GM19455 (cell line): ENCODE data around the gene TAF1.
"Not testable (repeated sequence)": the region's sequence is repeated elsewhere in the genome, so short reads cannot be mapped to it uniquely, and the experiment has no call there.

ENCODE experiments used
- ATAC-seq: cut with Tn5 transposase; IDR thresholded peaks from one replicate; pipeline ENCODE4 v1.9.1; 2021; ENCODE audit not compliant: unreplicated experiment

TAF1 gene, protein sequence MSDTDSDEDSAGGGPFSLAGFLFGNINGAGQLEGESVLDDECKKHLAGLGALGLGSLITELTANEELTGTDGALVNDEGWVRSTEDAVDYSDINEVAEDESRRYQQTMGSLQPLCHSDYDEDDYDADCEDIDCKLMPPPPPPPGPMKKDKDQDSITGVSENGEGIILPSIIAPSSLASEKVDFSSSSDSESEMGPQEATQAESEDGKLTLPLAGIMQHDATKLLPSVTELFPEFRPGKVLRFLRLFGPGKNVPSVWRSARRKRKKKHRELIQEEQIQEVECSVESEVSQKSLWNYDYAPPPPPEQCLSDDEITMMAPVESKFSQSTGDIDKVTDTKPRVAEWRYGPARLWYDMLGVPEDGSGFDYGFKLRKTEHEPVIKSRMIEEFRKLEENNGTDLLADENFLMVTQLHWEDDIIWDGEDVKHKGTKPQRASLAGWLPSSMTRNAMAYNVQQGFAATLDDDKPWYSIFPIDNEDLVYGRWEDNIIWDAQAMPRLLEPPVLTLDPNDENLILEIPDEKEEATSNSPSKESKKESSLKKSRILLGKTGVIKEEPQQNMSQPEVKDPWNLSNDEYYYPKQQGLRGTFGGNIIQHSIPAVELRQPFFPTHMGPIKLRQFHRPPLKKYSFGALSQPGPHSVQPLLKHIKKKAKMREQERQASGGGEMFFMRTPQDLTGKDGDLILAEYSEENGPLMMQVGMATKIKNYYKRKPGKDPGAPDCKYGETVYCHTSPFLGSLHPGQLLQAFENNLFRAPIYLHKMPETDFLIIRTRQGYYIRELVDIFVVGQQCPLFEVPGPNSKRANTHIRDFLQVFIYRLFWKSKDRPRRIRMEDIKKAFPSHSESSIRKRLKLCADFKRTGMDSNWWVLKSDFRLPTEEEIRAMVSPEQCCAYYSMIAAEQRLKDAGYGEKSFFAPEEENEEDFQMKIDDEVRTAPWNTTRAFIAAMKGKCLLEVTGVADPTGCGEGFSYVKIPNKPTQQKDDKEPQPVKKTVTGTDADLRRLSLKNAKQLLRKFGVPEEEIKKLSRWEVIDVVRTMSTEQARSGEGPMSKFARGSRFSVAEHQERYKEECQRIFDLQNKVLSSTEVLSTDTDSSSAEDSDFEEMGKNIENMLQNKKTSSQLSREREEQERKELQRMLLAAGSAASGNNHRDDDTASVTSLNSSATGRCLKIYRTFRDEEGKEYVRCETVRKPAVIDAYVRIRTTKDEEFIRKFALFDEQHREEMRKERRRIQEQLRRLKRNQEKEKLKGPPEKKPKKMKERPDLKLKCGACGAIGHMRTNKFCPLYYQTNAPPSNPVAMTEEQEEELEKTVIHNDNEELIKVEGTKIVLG (N-terminal part only)

GRCh38 chrX:71365875-71366673, at the start of gene TAF1:
TSS of gene TAF1 (plus strand) at chrX:71366357. CDS start at chrX:71366375, 18 bp downstream.
- ATAC-seq, result peak; percentile 85

- not testable (repeated sequence) for ATAC-seq
Observed at GRCh38 chrX:71316959-71317358, 49.2 kb upstream of the TAF1 start.

- ATAC-seq, result no peak
Observed at GRCh38 chrX:71320126-71320525, 46.0 kb upstream of the TAF1 start.

DNA sequence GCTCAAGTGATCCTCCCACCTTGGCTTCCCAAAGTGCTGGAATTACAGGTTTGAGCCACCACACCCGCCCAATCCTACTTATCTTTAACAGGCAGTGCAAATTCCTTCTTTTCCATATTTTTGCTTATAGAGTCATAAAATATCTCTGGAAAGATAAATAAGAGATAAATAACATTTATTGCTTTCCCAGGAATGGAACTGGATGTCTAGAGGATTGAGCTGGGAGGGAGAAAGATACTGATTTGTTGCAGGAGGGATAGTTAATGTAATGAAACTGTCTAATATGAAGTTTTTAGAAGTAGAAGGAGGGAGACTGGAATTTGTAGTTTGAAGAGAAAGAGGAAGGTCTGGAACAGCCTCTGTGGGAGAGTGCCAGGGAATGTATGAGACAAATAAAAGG, 44.4 kb upstream of the TAF1 start:
- ATAC-seq, result no peak

DNA sequence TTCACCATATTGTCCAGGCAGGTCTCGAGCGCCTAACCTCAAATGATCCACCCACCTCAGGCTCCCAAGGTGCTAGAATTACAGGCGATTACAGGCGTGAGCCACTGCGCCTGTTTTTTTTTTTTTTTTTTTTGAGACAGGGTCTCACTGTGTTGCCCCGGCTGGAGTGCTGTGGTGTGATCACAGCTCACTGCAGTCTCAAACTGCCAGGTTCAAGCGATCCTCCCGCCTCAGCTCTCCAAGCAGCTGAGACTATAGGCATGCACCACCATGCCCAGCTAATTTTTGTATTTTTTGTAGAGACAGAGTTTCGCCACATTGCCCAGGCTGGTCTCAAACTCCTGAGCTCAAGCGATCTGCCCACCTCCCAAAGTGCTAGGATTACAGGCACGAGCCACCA, 41.7 kb upstream of the TAF1 start:
- not testable (repeated sequence) for ATAC-seq

GRCh38 chrX:71326394-71326793, 39.8 kb upstream of the TAF1 start:
- ATAC-seq, result no peak

DNA sequence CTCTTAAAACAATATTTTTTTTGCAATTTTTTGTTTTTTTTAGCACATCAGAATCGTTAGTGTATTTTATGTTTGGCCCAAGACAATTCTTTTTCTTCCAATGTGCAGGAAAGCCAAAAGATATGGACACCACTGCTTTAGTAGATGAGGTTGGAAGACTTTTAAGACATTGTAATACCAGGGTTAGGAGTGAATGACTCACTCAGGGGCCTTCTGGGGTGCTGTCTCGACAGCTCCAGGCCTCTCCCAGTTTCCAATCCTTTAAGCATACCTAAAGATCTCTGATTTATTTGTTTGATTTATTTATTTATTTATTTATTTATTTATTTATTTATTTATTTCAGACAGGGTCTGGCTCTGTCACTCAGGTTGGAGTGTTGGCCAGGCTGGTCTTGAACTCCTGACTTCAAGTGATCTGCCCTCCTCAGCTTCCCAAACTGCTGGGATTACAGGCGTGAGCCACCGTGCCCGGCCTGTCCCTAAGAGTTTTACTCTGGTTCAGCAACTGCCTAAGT, 16.9 kb upstream of the TAF1 start:
- ATAC-seq, result not testable (repeated sequence)

DNA sequence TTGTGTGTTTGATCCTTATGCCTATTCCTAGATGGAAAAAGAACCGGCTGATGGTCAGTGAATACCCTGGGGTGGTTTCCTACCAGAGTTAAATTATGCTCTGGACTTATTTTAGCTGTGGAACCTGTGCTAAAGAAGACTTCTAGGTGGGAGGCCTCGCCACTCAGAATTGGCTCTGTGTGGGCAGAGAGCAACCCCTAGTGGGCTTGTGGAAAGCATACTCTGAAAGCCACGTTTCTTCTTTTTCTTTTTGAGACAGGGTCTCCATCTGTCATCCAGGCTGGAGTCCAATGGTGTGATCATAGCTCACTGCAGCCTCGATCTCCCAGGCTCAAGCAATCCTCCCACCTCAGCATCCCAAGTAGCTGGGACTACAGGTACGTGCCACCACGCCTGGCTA, 16.3 kb upstream of the TAF1 start:
- ATAC-seq, result not testable (repeated sequence)

DNA sequence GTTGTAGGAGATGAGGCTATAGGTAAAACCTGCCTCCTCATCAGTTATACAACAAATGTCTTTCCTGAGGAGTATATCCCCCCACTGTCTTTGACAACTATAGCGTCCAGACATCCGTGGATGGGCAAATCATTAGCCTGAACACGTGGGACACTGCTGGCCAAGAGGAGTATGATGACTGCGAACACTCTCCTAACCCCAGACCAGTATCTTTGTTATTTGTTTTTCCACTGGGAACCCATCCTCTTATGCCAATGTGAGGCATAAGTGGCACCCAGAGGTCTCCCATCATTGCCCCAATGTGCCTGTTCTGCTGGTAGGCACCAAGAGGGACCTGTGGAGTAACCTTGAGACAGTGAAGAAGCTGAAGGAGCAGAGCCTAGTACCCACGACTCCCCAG, 13.7 kb upstream of the TAF1 start:
- not testable (repeated sequence) for ATAC-seq

GRCh38 chrX:71364221-71364620, 1.9 kb upstream of the TAF1 start:
- ATAC-seq, result no peak

- peak; percentile 21 for ATAC-seq
Observed at GRCh38 chrX:71365356-71365874, 742 bp upstream of the TAF1 start.

DNA sequence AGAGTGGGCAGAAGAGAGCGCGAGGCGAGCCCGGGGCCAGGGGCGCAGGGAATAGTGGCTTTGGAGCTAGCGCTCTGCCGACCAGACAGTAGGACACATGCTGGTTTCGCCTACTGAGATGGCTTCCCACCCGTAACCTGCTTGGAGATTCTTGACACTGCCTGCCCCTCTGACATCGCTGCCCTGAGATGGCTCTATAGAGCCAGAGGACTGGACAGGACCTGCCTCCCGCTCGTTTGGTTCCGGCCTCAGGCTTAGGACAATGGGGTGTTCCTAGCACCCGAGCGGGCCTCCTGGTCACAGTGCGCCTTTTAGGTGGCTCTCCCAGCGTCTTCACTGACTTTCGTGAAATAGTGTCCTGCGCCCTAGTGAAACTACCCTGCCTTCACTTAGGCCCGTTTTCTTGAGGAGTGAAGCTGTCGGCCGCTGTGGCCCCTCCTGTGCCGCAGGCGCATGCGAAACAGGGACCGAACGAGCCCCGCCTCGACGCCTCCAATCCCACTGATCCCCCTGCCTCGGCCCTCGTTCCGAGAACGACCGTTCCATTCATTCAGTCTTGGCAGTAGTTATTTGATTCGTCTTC, 608 bp downstream of the TAF1 start:
- peak; percentile 11 for ATAC-seq

DNA sequence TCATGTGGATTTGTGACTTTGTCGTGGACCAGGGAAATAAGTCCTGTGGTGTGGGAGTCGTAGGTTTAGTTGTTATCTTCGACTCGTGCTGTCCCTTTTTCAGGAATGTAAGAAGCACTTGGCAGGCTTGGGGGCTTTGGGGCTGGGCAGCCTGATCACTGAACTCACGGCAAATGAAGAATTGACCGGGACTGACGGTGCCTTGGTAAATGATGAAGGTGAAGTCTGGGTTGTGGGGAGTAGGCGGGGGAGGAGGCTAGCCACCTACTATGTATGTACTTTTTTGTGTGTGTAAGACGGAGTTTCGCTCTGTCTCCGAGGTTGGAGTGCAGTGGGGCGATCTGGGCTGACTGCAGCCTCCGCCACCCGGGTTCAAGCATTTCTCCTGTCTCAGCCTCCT, 1.2 kb downstream of the TAF1 start:
- ATAC-seq, result no peak

DNA sequence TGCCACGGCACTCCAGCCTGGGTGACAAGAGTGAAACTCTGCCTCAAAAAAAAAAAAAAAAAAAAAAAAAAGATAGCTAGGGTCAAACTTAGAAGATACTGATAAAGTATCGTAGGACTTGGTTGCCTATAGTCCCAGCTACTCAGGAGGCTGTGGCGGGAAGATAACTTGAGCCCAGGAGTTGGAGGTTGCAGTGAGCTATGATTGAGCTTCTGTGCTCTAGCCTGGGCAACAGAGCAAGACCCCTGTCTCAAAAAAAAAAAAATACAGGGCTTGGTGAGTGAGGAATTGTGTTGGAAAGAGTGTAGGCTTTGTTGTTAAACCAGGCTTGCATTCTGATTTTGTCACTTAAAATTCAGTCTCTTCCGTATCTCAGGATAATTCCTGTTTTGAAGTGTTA, 6.2 kb downstream of the TAF1 start:
- ATAC-seq, result no peak

DNA sequence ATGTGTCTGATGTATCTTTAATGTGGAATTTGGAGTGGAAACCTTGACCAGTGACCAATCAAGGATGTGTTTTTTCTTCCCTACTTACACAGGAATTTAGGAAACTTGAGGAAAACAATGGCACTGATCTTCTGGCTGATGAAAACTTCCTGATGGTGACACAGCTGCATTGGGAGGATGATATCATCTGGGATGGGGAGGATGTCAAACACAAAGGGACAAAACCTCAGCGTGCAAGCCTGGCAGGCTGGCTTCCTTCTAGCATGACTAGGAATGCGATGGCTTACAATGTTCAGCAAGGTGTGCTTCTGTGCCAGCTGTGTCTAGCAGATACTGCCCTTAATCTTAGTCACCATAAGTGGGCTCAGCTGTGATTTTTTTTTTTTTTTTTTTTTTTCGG, 12.6 kb downstream of the TAF1 start:
- ATAC-seq, result no peak

- not testable (repeated sequence) for ATAC-seq
Observed at GRCh38 chrX:71391725-71392124, 25.6 kb downstream of the TAF1 start.

GRCh38 chrX:71393919-71394318, 27.8 kb downstream of the TAF1 start:
- no peak for ATAC-seq

- ATAC-seq, result no peak
Observed at GRCh38 chrX:71396576-71396975, 30.4 kb downstream of the TAF1 start.

DNA sequence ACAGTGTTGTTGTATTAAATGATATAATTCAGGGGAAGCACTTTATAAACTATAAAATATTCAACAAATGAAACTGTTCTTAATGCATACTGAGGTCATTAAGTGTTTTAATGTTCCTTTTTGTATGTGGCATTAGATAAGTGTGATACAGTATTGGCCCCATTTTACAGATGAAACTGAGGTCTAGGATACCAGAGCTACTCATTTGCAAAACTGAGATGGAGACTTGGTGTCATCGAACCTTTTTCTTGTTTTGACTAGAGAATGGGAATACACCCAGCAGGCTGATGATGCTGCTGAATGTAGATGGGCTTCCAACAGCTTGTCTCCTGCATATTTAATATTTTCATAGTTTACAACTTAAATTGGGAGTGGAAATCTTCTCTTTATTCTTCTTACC, 34.6 kb downstream of the TAF1 start:
- ATAC-seq, result no peak
